ENCODE measurements around the gene SWT1. TPM values are rescaled to one million over a fixed set of nuclear protein-coding genes. Genes with fewer than 3 reads are reported as not detected.

SWT1 gene
- polyA plus RNA-seq, 1 of the 3 experiments (the other 2 are of a cell fraction), result 1.1 TPM

- TF ChIP-seq USF1 (IDR thresholded peaks at IDR 0.05; ENCODE audit: borderline replicate concordance, low read depth) (no peak), RAD21 (IDR thresholded peaks at IDR 0.05; ENCODE audit: low read length) (no peak), GATA2 (CRISPR knock-in tag; IDR thresholded peaks at IDR 0.05) (no peak), CHD2 (IDR thresholded peaks at IDR 0.05; ENCODE audit: low read length, partially characterized antibody) (peak; percentile 38), GABPA (IDR thresholded peaks at IDR 0.05; ENCODE audit: low read depth) (0 out of 2 replicates have a peak, but pooled peaks have one; percentile 19), TAF1 (IDR thresholded peaks at IDR 0.05; ENCODE audit: borderline replicate concordance, low read depth, low read length) (peak; percentile 60; the same call in 1 of the 2 replicates), RCOR1 (IDR thresholded peaks at IDR 0.05; ENCODE audit: low read length) (no peak), SIN3A (IDR thresholded peaks at IDR 0.05; ENCODE audit: borderline replicate concordance, low read depth, low read length) (peak; percentile 90; the same call in 1 of the 2 replicates), NRF1 (IDR thresholded peaks at IDR 0.05; ENCODE audit: low read depth, low read length) (no peak), IRF3 (IDR thresholded peaks at IDR 0.05; ENCODE audit: low read depth, low read length) (no peak), FOSL2 (IDR thresholded peaks at IDR 0.05; ENCODE audit: borderline replicate concordance, low read depth) (no peak), EZH2phosphoT487 (IDR thresholded peaks at IDR 0.05; ENCODE audit: borderline replicate concordance, low read depth) (no peak), ZBTB33 (IDR thresholded peaks at IDR 0.05; ENCODE audit: borderline replicate concordance, low read depth) (no peak)
These were observed 159.4 kb downstream of the SWT1 start (continued) for GRCh38 chr1:185316163-185317033.
